ENCODE measurements around the gene HES1. TPM values are rescaled to one million over a fixed set of nuclear protein-coding genes. Genes with fewer than 3 reads are reported as not detected.
"Not testable (repeated sequence)": the region's sequence is repeated elsewhere in the genome, so short reads cannot be mapped to it uniquely, and the experiment has no call there.

HES1 gene
- total RNA-seq, 2 experiments from 2014 or later = 0.40 to 0.50 TPM

DNA sequence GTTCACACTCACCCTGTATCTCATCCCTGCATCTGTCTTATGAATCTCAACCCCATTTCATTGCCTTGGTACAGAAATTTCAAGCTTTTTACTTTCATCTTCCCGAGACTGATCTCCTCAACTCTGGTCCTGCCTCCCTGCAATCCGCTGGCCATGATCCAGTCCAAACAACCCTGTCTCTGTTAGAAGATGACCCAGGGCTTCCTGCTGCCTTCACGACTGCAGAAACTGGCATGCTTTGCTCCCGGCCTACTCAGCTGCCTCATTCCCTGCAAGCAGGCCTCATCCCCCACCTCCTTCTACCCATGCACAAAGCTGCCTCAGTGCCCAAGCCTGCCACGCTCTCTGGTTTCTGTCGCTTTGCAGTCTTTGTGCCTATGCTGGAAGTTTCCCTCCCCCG is 12.4 kb downstream of the HES1 start:
- no peaks in the 10 kb centered on the region for H3K9me3 Mint-ChIP-seq (ENCODE audit: low read depth)
- H3K4me3 Mint-ChIP-seq = no peak overlapping the region
- DNase-seq = no peak
- H3K27ac Mint-ChIP-seq = no peak overlapping the region
- peaks cover 7% of the 10 kb centered on the region for H3K27me3 Mint-ChIP-seq
- H3K36me3 Mint-ChIP-seq (ENCODE audit: low read depth) = no peaks in the 10 kb centered on the region
- POLR2A ChIA-PET = no interaction called here
- CTCF ChIA-PET = interaction anchor here (0.6 kb wide), 1 partner anchor 58 kb away, joined by 3 read pairs; no protein-coding TSS in a partner anchor
- intact Hi-C loops (cut with DNase I, micrococcal nuclease) = no loop called here
- no peak for ATAC-seq
- H3K4me1 Mint-ChIP-seq = no peaks in the 10 kb centered on the region

GRCh38 chr3:194150252-194150934 is 14.4 kb downstream of the HES1 start:
- POLR2A ChIA-PET = no interaction called here
- intact Hi-C loops (cut with DNase I, micrococcal nuclease) = no loop called here

DNA sequence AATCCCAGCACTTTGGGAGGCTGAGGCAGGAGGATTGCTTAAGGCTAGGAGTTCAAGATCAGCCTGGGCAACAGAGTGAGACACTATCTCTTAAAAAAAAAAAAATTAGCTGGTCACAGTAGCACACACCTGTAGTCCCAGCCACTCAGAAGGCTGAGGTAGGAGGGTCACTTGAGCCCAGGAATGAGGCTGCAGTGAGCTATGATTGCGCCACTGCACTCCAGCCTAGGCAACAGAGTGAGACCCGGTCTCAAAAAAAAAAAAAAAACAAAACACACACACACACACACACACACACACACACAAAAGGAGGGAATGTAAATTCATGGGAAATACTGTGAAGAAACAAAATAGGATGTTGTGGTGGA is 15.0 kb downstream of the HES1 start:
- POLR2A ChIA-PET; H3K4me3 Mint-ChIP-seq; DNase-seq; ATAC-seq; CTCF ChIA-PET; H3K27ac Mint-ChIP-seq; intact Hi-C loops (cut with DNase I, micrococcal nuclease); H3K9me3 Mint-ChIP-seq (ENCODE audit: low read depth); H3K36me3 Mint-ChIP-seq (ENCODE audit: low read depth); H3K4me1 Mint-ChIP-seq: not testable (repeated sequence)
- peaks cover 11% of the 10 kb centered on the region for H3K27me3 Mint-ChIP-seq

More at GRCh38 chr3:194150252-194150934, 14.4 kb downstream of the HES1 start:
- no peak overlapping the region for H3K27ac Mint-ChIP-seq
- H3K4me3 Mint-ChIP-seq = no peak overlapping the region
- no peaks in the 10 kb centered on the region for H3K36me3 Mint-ChIP-seq (ENCODE audit: low read depth)
- CTCF ChIA-PET = no interaction called here
- no peaks in the 10 kb centered on the region for H3K4me1 Mint-ChIP-seq
- peaks cover 11% of the 10 kb centered on the region for H3K27me3 Mint-ChIP-seq
- peaks cover 9% of the 10 kb centered on the region for H3K9me3 Mint-ChIP-seq (ENCODE audit: low read depth)
- DNase-seq (no peak), ATAC-seq (no peak)

- DNase-seq = no peak
- Mint-ChIP-seq H3K4me3 (no peak overlapping the region), H3K27ac (no peak overlapping the region), H3K4me1 (no peaks in the 10 kb centered on the region), H3K36me3 (ENCODE audit: low read depth) (no peaks in the 10 kb centered on the region), H3K27me3 (peaks cover 10% of the 10 kb centered on the region), H3K9me3 (ENCODE audit: low read depth) (peaks cover 9% of the 10 kb centered on the region)
- intact Hi-C loops (cut with DNase I, micrococcal nuclease) = no loop called here
- CTCF ChIA-PET = interaction anchor here (1.3 to 1.4 kb wide), 2 partner anchors 16 to 21 kb away, joined by 3 read pairs; no protein-coding TSS in a partner anchor
- POLR2A ChIA-PET = no interaction called here
- ATAC-seq = no peak
These were observed 18.4 kb downstream of the HES1 start for GRCh38 chr3:194154346-194154745.

GRCh38 chr3:194156095-194156494 is 20.1 kb downstream of the HES1 start:
- peaks cover 9% of the 10 kb centered on the region for H3K9me3 Mint-ChIP-seq (ENCODE audit: low read depth)
- no peak overlapping the region for H3K27ac Mint-ChIP-seq
- intact Hi-C loops (cut with DNase I, micrococcal nuclease) = no loop called here
- H3K27me3 Mint-ChIP-seq = peaks cover 10% of the 10 kb centered on the region
- H3K4me1 Mint-ChIP-seq = no peaks in the 10 kb centered on the region
- POLR2A ChIA-PET = no interaction called here
- no peaks in the 10 kb centered on the region for H3K36me3 Mint-ChIP-seq (ENCODE audit: low read depth)
- no peak overlapping the region for H3K4me3 Mint-ChIP-seq
- DNase-seq = no peak
- ATAC-seq = no peak
- CTCF ChIA-PET = no interaction called here

DNA sequence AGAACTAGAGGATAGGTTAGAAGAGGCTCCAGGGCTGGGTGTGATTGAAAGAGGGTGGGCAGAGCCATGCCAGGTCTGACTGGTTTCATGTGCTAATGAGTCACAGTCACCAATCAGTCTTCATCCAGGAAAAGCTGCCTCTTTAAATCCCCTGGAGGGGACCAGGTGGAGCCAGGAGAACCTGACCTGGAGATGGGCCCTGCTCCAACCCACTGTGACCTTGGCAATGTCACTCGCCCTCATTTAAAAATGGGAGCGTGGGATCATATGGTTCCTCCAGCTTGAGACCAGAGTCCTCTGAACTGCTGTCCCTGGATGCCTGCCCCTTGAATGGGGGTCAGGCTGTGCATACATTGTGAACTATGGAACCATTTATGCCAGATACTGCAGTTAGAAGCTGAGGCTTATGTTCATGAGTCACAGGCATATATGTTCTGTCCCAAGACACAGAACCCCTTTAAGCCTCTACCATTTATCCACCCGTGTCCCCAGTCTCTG is 23.0 kb downstream of the HES1 start:
- POLR2A ChIA-PET = no interaction called here
- CTCF ChIA-PET = no interaction called here
- Mint-ChIP-seq H3K36me3 (ENCODE audit: low read depth) (no peaks in the 10 kb centered on the region), H3K27ac (no peak overlapping the region), H3K4me3 (no peak overlapping the region), H3K9me3 (ENCODE audit: low read depth) (peaks cover 8% of the 10 kb centered on the region), H3K4me1 (no peaks in the 10 kb centered on the region), H3K27me3 (peaks cover 17% of the 10 kb centered on the region)
- no peak for DNase-seq
- ATAC-seq = peak; percentile 36
- intact Hi-C loops (cut with DNase I, micrococcal nuclease) = no loop called here

GRCh38 chr3:194160158-194160557 is 24.2 kb downstream of the HES1 start:
- H3K4me3 Mint-ChIP-seq = no peak overlapping the region
- H3K4me1 Mint-ChIP-seq = no peaks in the 10 kb centered on the region
- ChIA-PET CTCF (no interaction called here), POLR2A (no interaction called here)
- DNase-seq (no peak), ATAC-seq (no peak)
- H3K9me3 Mint-ChIP-seq (ENCODE audit: low read depth) = no peaks in the 10 kb centered on the region
- H3K27ac Mint-ChIP-seq = no peak overlapping the region
- intact Hi-C loops (cut with DNase I, micrococcal nuclease) = no loop called here
- H3K36me3 Mint-ChIP-seq (ENCODE audit: low read depth) = no peaks in the 10 kb centered on the region
- peaks cover 14% of the 10 kb centered on the region for H3K27me3 Mint-ChIP-seq

DNA sequence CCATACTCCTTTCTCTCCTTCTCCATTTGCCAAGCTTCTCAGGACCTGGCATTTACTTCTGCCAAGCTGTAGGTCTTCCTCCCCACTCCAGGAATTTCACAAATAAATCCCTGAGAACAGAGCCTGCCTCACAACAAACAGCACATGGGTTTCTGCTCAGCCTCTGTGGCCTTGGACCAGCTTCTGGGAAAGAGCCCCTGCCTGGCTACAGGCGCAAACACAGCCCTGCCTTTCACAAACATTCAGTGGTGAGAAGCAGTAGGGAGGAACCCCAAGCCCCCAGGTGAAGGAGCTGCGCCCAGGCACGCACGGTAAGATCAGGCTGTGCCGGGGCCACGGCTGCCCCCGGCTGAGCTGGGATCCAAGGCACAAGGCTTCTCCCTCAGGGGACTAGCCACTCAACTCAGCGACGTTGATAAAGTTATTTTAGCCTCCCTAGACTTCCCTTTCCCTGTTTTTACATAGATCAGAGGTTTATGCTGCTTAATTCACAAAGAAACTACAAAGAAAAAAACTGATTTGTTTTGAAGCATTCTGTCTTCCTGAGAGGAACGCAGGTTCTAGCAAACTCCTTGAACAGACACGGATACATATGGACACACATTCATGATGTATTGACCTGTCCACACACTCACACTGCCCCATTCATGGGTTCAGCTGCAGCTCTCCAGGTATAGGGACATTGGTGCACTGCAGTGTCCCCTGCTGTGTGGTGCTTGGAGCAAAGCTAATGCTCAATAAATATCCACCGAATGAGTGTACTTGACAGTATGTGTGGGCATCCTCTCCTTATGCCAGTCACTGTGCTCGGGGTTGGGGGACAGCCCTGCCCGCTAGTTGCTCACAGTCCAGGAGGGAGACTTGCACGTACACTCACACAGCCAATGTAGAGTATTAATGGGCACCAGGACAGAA is 25.4 kb downstream of the HES1 start:
- H3K9me3 Mint-ChIP-seq (ENCODE audit: low read depth) = no peaks in the 10 kb centered on the region
- H3K27me3 Mint-ChIP-seq = peaks cover 17% of the 10 kb centered on the region
- intact Hi-C loops (cut with DNase I, micrococcal nuclease) = no loop called here
- H3K36me3 Mint-ChIP-seq (ENCODE audit: low read depth) = no peaks in the 10 kb centered on the region
- H3K4me3 Mint-ChIP-seq = no peak overlapping the region
- POLR2A ChIA-PET = no interaction called here
- ATAC-seq (no peak), DNase-seq (no peak)
- H3K27ac Mint-ChIP-seq = no peak overlapping the region
- CTCF ChIA-PET = interaction anchor here (0.6 to 0.9 kb wide), 3 partner anchors 15 to 446 kb away, joined by 3 read pairs; no protein-coding TSS in a partner anchor
- H3K4me1 Mint-ChIP-seq = no peaks in the 10 kb centered on the region

DNA sequence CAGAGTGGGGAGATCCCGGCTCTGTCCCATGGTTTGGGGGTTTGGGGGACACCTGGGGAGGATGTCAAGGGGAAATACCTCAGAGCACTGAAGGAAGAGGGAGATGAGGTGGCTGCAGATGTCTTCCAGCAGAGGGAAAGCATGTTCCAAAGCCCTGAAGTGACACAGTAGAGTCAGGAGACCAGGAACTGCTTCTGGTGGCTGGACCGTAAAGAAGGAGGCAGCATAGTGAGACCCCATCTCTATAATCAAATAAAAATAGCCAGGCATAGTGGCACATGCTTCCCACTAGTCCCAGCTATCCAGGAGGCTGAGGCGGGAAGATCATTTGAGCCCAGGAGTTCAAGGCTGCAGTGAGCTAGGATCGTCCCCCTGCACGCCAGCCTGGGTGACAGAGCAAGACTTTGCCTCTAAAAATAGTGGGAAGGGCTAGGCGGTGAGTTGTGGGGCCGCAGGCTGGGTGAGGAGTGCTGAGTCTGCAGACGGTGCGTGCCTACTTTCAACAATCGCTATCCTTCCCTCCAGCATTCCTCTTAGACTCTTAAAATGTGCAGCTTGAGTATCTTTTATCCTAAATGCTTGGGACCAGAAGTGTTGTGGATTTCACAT is 26.2 kb downstream of the HES1 start:
- CTCF ChIA-PET = no interaction called here

DNA sequence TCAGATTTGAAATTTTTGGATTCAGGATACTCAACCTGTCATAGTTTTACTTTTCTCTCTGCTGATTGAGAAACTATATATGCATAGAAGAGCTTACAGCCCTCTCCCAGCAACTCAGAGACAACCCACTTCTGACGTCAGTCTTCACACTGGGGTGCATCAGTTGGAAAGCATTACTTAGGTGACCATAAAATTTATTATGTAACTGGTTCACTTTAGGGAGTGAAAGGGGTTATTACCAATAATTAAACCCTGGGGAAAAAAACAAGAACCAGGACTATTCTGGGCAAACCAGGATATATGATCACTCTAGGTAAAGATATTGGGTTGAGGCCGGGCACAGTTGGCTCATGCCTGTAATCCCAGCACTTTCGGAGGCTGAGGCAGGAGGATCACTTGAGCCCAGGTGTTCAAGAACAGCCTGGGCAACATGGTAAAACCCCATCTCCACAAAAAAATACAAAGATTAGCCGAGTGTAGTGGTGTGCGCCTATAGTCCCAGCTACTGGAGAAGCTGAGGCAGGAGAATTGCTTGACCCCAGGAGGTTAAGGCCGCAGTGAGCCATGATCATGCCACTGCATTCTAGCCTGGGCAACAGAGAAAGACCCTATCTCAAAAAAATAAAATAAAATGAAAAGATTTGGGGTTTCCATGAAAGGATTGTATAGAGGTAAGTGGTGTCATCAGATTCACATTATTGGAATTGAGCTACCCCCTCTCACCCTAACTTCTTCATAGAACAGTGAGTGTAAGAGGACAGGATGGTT is 27.1 kb downstream of the HES1 start:
- H3K4me1 Mint-ChIP-seq = no peaks in the 10 kb centered on the region
- DNase-seq (no peak), ATAC-seq (no peak)
- H3K4me3 Mint-ChIP-seq = no peak overlapping the region
- H3K36me3 Mint-ChIP-seq (ENCODE audit: low read depth) = no peaks in the 10 kb centered on the region
- no peaks in the 10 kb centered on the region for H3K9me3 Mint-ChIP-seq (ENCODE audit: low read depth)
- CTCF ChIA-PET = no interaction called here
- no peak overlapping the region for H3K27ac Mint-ChIP-seq
- POLR2A ChIA-PET = no interaction called here
- H3K27me3 Mint-ChIP-seq = peaks cover 15% of the 10 kb centered on the region
- intact Hi-C loops (cut with DNase I, micrococcal nuclease) = no loop called here

More for the DNA sequence above, 26.2 kb downstream of the HES1 start:
- Mint-ChIP-seq H3K4me3 (no peak overlapping the region), H3K27me3 (peaks cover 15% of the 10 kb centered on the region), H3K27ac (no peak overlapping the region), H3K9me3 (ENCODE audit: low read depth) (no peaks in the 10 kb centered on the region), H3K4me1 (no peaks in the 10 kb centered on the region), H3K36me3 (ENCODE audit: low read depth) (no peaks in the 10 kb centered on the region)
- POLR2A ChIA-PET = no interaction called here
- ATAC-seq (no peak), DNase-seq (no peak)
- intact Hi-C loops (cut with DNase I, micrococcal nuclease) = no loop called here

GRCh38 chr3:194163697-194164096 is 27.7 kb downstream of the HES1 start:
- H3K27ac Mint-ChIP-seq = no peak overlapping the region
- H3K27me3 Mint-ChIP-seq = peaks cover 15% of the 10 kb centered on the region
- no peaks in the 10 kb centered on the region for H3K4me1 Mint-ChIP-seq
- H3K4me3 Mint-ChIP-seq = no peak overlapping the region
- no peak for DNase-seq
- POLR2A ChIA-PET = no interaction called here
- intact Hi-C loops (cut with DNase I, micrococcal nuclease) = no loop called here
- H3K9me3 Mint-ChIP-seq (ENCODE audit: low read depth) = no peaks in the 10 kb centered on the region
- ATAC-seq = no peak
- no peaks in the 10 kb centered on the region for H3K36me3 Mint-ChIP-seq (ENCODE audit: low read depth)
- CTCF ChIA-PET = no interaction called here
